Middle frontal gyrus (tissue), 1 donor: ENCODE results near the gene CERS6.

Experiments
- DNase-seq: peaks from one replicate; pipeline ENCODE4 v3.0.0-alpha.2; 2015; ENCODE audit warnings: low spot score; ENCODE audit errors: extremely low spot score

Gene CERS6

DNA sequence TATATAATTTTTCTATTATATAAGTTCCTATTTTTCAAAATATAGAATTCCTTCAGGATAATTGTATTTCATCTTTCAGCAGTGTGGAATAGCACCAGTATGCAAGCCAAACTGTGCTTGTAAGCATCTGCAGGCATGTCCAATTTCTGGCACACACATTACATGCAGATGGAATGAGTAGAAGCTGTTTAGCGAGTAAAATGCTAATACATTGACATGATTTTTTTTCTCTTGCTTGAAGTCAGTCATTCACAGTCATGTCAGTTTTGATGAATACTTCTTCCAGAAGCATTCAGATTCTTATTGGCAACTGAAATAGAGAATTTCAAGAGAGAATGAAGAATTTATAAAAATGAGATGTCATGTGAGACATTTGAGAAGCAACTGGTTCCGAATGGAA is 109.4 kb downstream of the CERS6 start:
- no peak for DNase-seq

DNA sequence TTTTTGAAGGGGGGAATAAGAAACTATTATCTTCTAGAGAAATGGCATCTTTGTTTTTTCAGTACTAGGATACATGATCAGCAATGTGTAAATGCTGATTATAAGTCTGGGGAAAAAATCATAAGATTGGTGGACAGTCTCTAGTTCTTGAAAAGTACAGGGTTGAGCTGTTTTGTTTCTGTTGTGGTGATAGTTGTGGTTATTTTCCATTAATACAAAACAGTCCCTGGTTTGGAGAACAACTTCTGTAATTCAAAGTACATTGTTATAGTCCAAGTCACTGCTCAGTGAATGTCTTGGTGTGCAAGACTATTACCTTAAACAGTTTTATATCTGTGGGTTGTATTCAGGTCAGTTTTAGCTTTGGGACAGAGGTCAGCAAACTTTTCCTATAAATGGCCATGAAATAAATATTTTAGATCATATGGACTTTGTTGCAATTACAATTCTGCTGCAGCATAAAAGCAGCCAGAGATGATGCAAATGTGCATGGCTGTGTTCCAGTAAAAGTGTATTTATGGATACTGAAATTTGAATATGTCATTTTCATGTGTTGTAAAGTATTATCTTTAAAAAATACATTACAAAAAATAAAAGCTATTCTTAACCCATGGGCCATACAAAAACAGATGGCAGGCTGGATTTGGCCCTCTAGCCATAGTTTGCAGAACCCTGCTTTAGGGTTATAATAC is 111.0 kb downstream of the CERS6 start:
- DNase-seq: no peak

DNA sequence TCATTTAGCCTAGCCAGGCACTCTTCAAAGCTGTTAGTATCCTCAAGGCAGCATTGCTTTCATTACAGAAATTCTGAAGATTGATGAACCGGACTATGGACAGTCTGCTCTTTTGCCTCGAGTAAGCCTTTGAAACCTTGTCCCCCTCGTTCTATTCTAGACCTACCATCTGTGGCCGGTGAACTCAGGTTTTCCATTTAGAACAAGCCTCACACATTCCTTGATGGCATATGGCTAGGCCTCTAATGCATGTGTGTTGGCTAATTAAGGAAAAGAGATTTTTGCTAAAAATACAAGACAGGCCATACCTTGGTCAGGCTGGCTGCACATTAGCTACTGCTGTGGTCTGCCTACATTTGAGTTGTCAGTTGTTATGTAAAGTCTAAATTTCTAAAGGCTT is 111.8 kb downstream of the CERS6 start:
- DNase-seq: no peak

DNA sequence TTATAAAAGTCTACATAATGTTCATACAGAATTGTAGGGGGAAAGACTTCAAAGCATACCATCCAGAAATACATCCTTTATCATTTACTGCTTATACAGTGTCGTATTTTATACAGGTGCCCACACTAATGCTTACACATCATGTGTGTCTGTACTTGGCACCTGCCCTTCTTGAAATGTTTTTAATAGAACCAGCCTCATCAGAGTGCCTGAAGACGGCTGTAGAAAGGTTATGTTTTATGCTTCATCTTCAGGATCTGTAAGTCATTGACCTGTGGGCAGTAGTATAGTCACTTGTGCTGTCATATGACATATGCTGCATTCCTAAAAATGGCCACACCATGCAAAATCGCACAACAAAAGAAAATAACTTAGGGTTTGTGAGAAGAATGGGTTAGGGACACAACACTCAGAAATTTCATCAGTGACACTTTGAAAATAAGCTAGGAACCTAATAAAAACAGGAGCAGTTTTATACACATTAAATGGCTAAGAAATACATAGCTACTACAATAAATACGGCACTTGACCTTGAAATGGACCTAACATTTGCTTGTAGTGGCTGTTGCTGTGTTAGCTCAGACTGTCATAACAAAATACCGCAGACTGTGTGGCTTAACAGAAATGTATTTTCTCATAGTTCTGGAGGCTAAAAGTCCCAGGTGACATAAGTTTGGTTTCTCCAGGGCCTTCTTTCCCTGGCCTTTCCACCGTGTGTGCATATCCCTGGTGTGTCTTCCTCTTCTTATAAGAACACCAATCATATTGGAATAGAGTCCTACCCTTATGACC is 112.6 kb downstream of the CERS6 start:
- no peak for DNase-seq

DNA sequence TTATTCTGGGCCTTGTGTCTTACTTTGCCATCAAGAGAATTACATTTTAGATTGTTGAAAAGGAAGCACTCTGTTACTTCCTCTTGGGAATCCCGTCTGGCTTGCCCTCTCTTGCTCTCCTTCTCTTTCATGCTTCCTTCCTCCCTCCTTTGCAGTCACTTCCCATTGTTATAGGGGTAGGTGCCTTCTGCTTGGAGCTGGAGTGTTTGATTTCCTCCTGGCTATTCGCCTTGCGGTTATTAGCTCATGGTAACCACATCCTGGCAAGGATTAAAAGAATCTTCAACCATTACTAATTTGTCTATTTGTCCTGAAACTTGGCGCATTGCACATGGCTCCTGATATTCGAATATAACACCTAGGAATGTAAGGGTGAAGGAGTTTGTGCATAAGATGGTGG is 115.0 kb downstream of the CERS6 start:
- DNase-seq: no peak

DNA sequence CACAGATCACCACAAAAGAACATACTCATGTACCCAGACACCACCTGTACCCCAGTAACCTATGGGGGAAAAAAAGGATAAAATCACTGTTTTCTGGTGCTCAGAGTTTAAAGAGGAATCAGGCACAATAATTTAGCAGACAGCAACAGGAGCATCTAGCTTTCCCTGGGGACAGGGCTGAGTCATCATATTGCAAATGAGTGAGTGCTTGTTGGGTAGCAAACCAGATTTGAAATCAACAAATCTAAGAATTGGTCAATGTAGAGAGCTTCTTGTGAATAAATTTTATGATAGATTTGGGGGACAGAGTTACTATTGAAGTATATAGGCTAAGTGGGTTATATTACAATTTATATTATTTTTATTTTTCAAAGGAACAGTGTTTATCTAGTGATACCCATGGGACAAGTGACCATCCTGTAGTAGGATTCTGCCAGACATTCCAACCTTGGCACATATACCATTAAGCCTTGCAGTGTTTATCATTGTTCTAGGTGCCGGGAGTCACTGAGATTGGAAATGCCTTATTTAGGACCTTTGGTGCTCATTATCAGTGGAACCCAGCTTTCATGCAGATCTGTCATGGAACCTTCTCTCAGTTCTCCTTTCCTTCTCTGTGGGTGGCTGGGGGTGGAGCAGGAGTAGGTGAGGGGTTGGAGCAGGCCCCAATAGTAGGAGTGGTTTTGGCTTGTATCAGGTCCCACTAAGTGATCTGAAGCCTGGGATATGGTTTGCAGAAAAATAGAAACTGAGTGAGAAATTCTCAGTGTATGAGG is 117.2 kb downstream of the CERS6 start:
- DNase-seq: no peak

DNA sequence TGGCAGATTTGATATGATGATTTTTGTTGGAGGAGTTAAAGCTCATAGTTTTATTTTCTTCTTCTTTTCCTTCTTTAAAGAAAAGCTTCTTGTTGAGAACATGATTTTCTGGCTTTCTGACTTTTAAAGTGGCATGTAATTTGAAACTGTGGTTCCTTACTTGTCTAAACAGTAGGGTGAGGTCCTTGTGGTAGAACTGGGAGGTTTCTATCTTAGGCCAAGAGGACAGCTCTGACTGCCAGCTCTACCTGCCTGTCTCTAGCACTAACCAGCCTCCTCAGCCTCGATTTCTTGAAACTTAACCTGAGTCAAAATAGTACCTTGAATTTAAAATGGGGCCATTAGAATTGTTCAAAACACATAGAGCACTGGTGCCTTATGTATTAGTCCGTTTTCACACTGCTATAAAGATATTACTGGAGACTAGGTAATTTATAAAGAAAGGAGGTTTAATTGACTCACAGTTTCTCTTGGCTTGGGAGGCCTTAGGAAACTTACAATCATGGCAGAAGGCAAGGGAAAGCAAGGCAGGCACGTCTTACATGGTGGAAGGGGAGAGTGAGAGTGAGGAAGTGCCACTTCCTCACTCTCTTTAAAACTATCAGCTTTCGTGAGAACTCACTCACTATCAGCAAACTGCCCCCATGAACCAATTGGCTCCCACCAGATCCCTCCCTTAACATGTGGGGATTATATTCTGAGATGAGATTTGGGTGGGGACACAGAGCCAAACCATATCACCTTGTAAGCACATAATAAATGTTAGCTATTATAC is 119.0 kb downstream of the CERS6 start:
- no peak for DNase-seq

DNA sequence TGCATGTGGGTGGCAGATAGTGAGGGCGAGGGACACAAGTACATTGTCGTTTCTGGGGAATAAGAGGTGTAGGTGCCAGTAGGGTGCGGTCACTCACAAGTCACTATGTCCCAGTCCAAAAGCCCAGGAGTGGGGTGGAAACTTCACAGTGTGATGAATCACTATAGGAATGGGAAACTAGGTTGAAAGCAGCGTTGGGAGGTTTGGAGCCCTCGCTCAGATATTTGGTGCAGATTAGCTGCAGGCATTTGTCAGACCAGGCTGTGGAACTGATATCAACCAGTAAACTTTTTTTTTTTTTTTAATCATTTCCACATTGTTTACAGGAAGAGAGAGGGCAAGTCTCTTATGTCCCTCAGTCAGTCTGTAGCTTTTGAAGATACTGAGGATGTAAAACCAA is 121.8 kb downstream of the CERS6 start:
- no peak for DNase-seq

DNA sequence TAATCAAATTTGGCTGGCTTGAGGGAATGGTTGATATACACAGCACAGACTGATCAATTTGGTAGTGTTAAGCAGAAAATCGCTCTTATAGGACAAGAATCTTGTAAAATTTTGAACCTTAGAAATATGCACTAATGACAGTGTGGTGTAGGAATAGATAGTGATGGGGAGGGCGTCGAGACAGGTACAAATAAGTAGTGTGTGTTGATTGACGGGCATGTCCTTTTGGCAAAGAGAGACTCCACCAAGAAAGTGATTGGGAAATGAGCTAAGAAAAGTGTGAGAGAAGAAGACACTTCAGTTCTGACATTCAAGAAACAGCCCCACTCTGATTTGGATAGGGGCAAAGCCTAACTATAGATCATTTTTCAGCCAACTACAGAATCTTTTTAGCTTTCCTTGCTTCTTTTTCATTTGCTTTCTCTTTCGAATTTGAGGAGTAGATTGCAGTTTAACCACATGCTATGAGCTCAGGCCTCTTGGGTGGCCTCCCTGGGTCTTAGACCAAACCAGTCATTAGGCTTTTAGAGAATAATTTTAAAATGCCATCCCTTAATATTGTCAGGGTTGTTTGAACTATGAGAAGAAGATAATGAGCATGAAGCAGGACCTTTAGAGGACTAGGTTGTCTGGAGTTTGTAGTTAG is 127.1 kb downstream of the CERS6 start:
- no peak for DNase-seq

DNA sequence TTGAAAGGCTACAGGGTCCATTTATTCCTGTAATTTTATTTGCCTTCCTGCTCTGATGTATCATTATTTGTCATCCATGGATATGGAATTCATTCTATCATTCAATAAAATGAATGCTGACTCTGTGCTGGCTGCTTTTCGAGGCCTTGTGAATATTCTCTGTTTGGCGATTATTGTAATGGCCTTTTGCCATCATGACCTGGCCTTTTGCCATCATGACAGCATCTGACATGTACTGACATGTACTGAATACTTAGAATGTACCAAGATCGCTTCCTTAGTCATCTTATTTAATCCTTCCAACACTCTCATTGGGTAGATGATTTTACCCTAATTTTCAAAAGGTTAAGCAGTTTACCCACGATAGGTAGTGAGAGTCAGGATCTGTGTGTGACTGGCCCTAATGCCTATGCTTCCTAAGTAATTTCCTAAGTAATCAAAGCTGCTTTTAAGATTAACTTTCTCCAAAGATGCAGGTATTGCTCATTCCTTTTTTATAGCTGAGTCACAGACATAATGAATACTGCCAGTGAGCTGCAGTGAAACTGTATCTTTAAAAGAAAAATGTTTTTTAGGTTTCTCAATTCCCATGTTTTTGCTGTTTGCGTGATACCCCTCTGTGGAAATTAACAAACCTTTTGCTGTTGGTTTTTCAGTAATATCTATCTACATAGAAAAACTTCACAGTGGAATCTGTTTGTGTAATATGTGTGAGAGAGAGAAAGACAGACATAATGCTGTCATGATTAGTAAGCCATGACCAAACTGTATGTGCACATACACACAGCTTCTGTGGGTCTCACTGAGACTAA is 127.8 kb downstream of the CERS6 start:
- DNase-seq: no peak

DNA sequence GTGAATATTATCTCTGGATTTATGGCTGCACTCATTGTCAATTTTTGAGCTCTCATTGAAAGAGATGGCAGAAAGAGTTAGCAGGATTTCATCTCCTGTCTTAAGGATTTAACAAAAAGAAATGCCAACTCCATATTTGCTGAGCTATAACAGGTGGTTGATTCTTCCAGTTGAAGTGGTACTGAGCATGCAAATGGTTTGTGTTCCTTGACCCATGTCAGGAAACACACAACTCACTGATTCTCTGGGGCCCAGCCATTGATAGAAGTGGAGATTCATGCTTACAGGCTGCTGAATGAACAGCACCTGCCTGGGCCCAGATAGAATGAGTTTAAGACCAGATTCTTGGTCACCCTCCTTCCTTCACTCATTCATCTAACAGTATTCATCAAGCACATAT is 128.8 kb downstream of the CERS6 start:
- no peak for DNase-seq

DNA sequence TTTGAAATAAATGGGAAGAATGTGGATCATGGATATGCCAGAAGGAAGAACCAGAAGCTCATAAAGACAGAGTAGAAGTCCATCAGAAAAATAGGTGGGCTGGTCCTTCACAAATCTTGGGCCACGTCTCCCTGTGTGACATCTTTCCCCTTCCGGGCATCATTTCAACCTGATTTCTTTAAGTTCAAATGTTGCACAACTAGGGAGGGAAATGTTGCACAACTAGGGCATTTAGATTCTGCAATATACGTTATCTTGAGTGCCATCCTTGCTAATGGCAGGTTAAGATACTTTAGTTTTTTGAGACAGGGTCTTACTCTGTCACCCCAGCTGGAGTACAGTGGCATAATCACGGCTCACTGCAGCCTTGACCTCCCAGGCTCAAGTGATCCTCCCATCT is 129.6 kb downstream of the CERS6 start:
- DNase-seq: no peak

DNA sequence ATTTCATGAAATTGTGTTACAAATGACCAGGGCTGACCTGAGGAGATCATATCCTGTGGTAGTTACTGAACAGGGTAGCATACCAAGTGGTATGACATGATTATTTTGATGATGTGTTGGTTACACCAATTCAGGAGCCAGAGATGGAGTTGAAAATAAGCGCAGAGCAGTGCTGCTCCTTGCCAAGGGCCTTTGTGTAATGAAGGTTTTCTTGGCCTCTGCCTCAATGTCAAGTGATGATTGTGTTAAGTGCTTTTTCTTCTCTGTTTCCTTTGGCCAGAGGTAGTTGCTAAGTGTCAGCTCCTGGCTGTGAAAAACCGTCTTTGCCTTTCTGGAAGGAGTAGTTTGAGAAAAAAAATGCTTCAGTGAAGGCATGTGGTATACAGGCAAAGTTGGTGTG is 131.2 kb downstream of the CERS6 start:
- DNase-seq: no peak

DNA sequence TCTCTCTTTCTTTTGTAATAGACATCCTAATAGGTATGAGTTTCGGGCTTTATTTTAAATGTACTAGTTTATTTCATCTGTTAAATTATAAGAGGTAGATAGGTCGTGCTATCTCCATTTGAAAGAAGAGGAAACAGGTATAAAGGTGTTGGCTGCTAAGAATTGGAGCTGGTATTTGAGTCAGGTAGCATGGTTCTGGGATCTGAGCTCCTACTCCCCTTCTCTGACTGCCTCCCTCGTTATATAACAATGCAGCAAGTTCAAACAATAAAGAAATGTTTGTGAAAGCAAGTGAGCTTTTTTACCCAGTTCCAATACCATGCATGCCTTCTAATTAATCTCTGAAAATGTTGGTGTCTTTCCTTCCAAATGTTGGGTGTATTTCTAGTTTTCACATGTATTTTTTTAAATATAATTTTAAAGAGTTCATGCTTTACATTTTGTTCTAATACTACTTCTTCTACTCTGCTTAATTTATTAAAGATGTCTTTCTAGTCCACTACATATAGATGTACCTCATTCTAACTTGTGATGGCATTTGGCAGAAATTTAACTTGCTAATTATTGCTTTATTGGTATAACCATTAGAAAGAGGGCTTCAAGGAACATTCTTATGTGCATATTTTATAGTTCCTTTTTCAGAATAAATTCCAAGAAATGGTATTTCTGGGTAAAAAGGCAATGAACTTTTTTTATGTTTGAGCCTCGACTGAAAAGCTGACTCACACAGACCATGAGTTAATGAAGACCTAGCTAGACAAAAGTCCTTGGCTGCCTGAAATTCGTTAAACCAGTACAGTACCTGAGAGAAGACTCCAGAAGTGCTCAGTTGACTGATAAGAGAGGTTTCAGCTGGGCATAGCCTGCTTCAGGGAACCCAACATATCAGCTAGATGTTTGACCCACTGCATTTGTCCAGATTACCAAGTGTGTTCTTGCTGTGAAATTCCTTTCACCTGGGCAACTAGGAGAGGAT is 133.5 kb downstream of the CERS6 start:
- no peak for DNase-seq

DNA sequence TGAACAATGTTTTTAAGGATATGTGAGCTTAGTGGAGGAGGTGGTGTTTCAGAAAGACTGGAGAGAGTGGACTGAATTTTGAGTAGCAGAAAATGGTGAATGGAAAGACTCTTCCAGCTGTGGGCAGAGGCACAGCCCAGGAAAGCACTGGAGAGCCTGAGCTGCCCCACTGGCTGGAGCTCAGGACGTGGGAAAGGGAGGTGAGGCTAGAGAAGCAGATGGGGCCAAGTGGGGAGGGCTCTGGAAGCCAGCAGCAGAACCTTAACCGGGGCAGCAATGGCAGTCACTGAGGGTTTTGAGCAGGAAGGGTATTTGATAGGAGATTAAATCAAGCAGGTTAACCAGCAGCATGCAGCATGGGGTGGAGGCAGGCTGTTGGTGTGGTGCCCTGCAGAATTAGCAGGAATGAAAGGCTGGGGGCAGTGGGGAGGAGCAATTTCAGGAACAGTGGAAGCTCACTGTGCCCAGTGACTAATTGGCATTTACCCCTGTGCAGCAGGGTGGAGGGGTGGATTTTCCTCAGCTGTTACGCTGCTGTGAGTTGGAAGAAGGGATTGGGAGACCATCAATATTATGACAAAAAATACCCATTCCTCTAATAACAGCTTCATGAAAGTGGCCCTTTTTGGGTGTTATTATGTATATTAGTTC is 136.2 kb downstream of the CERS6 start:
- DNase-seq: no peak

DNA sequence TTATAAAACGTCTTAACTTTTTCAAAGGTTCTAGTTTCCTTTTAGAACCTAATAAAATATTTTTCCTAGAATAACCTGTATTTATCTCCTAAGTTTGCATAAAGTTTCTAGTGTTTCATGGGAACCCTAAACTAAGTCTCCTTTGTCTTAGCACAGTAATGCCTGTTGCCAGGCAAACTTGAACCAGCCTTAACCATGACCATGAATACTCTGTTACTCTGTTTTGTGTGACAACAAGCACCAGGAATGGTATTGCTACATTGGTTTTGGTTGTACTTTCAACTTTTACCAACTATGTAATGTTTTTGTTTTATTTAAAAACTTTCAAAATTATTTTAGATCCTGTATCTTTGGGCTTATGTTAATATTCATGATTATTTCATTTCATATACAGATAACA is 137.6 kb downstream of the CERS6 start:
- DNase-seq: no peak

DNA sequence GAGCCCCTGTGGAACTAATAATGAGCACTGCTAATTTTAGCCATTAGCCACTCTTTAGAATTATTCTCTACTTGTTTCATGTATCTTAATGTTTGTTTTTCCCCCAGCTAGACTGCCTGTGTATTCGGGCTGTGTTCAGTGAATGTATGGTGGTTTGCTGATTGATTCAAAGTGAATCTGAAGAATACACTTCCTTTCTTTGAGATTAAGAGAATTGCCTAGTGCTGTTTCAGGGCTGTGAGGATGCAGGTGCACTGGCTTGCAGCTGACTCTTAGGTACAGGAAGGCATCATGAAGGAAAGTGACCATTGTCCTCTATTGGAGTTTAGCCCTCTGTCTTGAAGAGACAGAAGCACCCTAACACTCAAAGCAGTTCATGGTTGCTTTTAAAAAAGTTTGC is 138.7 kb downstream of the CERS6 start:
- DNase-seq: no peak

DNA sequence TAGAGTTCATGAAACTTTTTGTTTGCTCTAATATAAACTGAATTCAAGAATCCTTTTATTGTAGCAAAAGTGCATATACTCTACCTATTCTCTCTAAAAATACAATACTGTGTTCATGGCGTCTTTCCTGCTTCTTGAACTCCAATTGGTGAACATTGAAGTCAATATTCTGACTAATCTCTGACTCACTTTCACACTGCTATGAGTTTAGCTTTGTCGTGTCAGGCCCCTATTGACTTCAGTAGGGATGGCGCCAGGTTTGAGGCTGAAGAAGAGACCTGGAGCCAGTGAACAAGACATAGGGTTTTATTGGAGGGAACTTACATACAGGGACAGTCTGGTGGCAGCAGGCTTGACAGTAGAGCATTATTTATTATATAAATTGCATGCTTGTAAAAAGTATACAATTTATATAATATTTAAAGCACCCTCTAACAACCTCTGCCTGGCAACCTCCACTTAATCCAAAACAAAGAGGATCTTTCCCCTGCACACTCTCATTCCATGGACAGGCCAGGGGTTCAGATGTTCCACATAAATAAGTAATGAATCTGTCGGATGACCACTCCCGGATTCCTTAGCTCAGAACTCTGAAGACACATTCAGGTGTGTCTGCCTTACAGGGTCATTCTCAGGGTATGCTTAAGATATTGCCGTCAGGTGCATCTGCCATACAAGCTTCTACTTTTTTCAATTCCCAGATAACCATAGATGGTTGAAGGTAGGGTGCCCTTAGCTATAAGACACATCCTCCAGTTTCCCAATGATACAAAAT is 141.0 kb downstream of the CERS6 start:
- no peak for DNase-seq
